Naive thymus-derived CD8-positive, alpha-beta T cell (primary cell): ENCODE measurements around the gene NACC1. TPM values are rescaled to one million over a fixed set of nuclear protein-coding genes. Genes with fewer than 3 reads are reported as not detected.

ENCODE experiments used
- ATAC-seq, 2 donors: fragments of 150-1000 bp; cut with Tn5 transposase in 1 of 2; sonication (Bioruptor Pico), chemical (Tn5 transposase) in 1 of 2; 1 replicate in 1 of 2; 2 replicates in 1 of 2; pipeline ENCODE4 v1.10.0; 2021; ENCODE audit warnings: mild to moderate bottlenecking in 2 of 2, moderate library complexity in 2 of 2
- POLR2A ChIA-PET: fragments of 350-600 bp; sonication (Branson Sonifier 250); formaldehyde crosslinking; loops from one replicate; lab custom pipeline; 2021; ENCODE audit warnings: antibody characterized with exemption; lab: Charles Lee
- DNase-seq, 10 donors: peaks; one replicate each; pipeline versions ENCODE4 v3.0.0 to v3.0.0-alpha.2; 2020 to 2022
- H3K27ac Mint-ChIP-seq, 10 donors: one replicate each; pipeline ENCODE4 v1.8.0; 2020 to 2022; ENCODE audit warnings: mild to moderate bottlenecking in 10 of 10, mixed read lengths in 10 of 10, moderate library complexity in 4 of 10, inconsistent platforms in 1 of 10
- H3K27me3 Mint-ChIP-seq, 5 donors: one replicate each; pipeline ENCODE4 v1.8.0; 2021 to 2022; ENCODE audit warnings: mixed read lengths in 5 of 5
- H3K36me3 Mint-ChIP-seq, 3 donors: one replicate each; pipeline ENCODE4 v1.8.0; 2020 to 2022; ENCODE audit warnings: mixed read lengths in 3 of 3, mild to moderate bottlenecking in 2 of 3, inconsistent platforms in 1 of 3
- H3K4me1 Mint-ChIP-seq, 4 donors: one replicate each; pipeline ENCODE4 v1.8.0; 2021 to 2022; ENCODE audit warnings: mixed read lengths in 4 of 4
- H3K4me3 Mint-ChIP-seq, 10 donors: one replicate each; pipeline ENCODE4 v1.8.0; 2020 to 2022; ENCODE audit warnings: mild to moderate bottlenecking in 10 of 10, mixed read lengths in 10 of 10, moderate library complexity in 6 of 10, inconsistent platforms in 1 of 10
- H3K9me3 Mint-ChIP-seq, 9 donors: one replicate each; pipeline ENCODE4 v1.8.0; 2020 to 2022; ENCODE audit warnings: mixed read lengths in 9 of 9, mild to moderate bottlenecking in 3 of 9, inconsistent platforms in 1 of 9, moderate library complexity in 1 of 9
- polyA plus RNA-seq, 3 donors: library from polyadenylated mRNA; unstranded; fragments of 300-500 nt; fragmentation: Illumina TruSeq; gene quantifications; one replicate each; pipeline ENCODE4 v1.2.3, GENCODE V29; 2021
- total RNA-seq, 8 experiments: library from RNA in 2 of 8; stranded (reverse) in 2 of 8; gene quantifications; one replicate each; pipeline ENCODE4 v1.2.3 and lab custom pipeline; 2021 to 2026

NACC1 gene
- total and polyA plus RNA-seq, 5 experiments from 2014 or later: 1.4 to 25.7 (median 3.4) TPM

DNA sequence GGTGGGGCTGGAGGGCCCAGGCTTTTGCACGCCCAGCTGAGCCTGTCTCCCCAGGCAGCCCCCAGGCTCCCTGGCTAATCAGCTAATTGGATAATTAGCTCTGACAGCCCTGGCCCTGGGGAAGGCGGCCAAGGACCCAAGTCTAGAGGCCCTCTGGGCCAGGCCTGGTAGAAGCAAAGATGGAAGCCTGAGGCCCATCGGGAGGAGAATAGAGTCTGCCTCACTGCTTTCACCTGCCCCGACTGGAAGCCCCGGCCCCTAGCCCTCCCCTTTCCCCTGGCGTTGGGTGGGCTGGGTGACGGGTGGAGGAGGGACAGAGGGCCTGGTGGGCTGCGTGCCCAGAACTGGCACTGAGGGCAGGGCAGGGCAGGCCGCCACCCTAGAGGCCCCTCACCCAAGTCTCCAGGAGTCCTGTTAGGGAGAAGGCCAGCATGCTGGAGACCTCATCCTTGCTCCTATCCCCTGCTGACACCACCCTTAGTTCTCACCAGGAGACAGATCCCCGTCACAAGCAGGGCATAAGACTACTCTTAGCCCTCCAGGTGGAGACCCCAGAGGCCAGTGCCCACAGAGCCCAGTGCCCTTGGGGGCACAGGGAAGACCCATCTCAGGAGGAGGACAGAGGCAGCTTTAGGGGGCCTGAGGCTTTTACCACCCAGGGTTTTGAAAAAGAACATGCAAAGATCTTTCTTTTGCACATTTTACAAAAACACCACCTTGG lies 27.4 kb upstream of the NACC1 start:
- DNase-seq (no peak), ATAC-seq (no peak)
- Mint-ChIP-seq H3K27ac (no peak overlapping the region), H3K27me3 (peaks cover 0 to 3% (median 0%) of the 10 kb centered on the region in 5 donors), H3K4me1 (peaks cover 4 to 7% (median 6%) of the 10 kb centered on the region in 4 donors), H3K36me3 (no peaks in the 10 kb centered on the region), H3K4me3 (no peak overlapping the region), H3K9me3 (no peaks in the 10 kb centered on the region)
- POLR2A ChIA-PET: no interaction called here

GRCh38 chr19:13091400-13092157 lies 26.5 kb upstream of the NACC1 start:
- Mint-ChIP-seq H3K27ac (no peak overlapping the region), H3K4me1 (peaks cover 8 to 14% (median 13%) of the 10 kb centered on the region in 4 donors), H3K27me3 (peaks cover 3 to 10% (median 6%) of the 10 kb centered on the region in 5 donors), H3K9me3 (peaks cover 0 to 2% (median 0%) of the 10 kb centered on the region in 9 donors), H3K36me3 (no peaks in the 10 kb centered on the region), H3K4me3 (no peak overlapping the region)
- POLR2A ChIA-PET: no interaction called here
- DNase-seq: no peak
- ATAC-seq: no peak

DNA sequence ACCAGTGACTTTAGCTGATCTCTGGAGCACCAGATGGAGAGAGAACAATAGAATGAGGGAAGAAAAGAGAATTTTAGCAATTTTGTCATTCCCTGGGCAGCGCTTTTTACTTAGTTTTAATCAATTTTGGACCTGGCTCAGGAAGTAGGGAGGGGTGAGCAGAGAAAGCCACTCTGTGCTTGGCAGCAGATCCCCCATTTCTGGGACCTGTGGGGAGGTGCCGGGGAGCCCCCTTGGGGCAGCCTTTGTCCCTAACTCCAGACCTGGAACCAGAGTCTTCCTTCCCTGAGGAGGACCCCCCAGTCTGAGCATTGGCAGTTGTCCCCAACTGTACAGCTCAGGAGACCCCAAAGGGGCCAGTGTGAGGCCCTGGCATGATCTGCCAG lies 25.9 kb upstream of the NACC1 start:
- no peak overlapping the region for H3K4me3 Mint-ChIP-seq
- peaks cover 5 to 11% (median 6%) of the 10 kb centered on the region in 5 donors for H3K27me3 Mint-ChIP-seq
- H3K27ac Mint-ChIP-seq: no peak overlapping the region
- H3K36me3 Mint-ChIP-seq: no peaks in the 10 kb centered on the region
- no peak for DNase-seq
- peaks cover 10 to 19% (median 14%) of the 10 kb centered on the region in 4 donors for H3K4me1 Mint-ChIP-seq
- peaks cover 0 to 2% (median 0%) of the 10 kb centered on the region in 9 donors for H3K9me3 Mint-ChIP-seq
- POLR2A ChIA-PET: no interaction called here
- ATAC-seq: no peak

GRCh38 chr19:13092606-13093235 lies 25.3 kb upstream of the NACC1 start:
- peaks cover 6 to 13% (median 6%) of the 10 kb centered on the region in 5 donors for H3K27me3 Mint-ChIP-seq
- H3K27ac Mint-ChIP-seq: no peak overlapping the region
- no peak for DNase-seq
- H3K36me3 Mint-ChIP-seq: no peaks in the 10 kb centered on the region
- peaks cover 10 to 19% (median 15%) of the 10 kb centered on the region in 4 donors for H3K4me1 Mint-ChIP-seq
- peaks cover 0 to 2% (median 0%) of the 10 kb centered on the region in 9 donors for H3K9me3 Mint-ChIP-seq
- H3K4me3 Mint-ChIP-seq: no peak overlapping the region
- POLR2A ChIA-PET: interaction anchor here (2.6 kb wide), 1 partner anchor 116 kb away, joined by 18 read pairs; no protein-coding TSS in a partner anchor
- no peak for ATAC-seq

GRCh38 chr19:13093407-13094105 lies 24.5 kb upstream of the NACC1 start:
- DNase-seq: peak; percentile 68 to 89 (median 79)
- Mint-ChIP-seq H3K36me3 (no peaks in the 10 kb centered on the region), H3K9me3 (peaks cover 0 to 2% (median 0%) of the 10 kb centered on the region in 9 donors), H3K4me3 (peak overlapping the region in 2 of 10 donors; percentile 58), H3K4me1 (peaks cover 14 to 23% (median 21%) of the 10 kb centered on the region in 4 donors), H3K27ac (peak overlapping the region in 1 of 10 donors; percentile 54), H3K27me3 (peaks cover 6 to 19% (median 6%) of the 10 kb centered on the region in 5 donors)
- POLR2A ChIA-PET: interaction anchor here (0.9 to 2.6 kb wide), 3 partner anchors 24 to 117 kb away, joined by 4 to 18 read pairs (median 5); partner anchors contain the start of gene NACC1
- peak; percentile 75 to 80 for ATAC-seq

DNA sequence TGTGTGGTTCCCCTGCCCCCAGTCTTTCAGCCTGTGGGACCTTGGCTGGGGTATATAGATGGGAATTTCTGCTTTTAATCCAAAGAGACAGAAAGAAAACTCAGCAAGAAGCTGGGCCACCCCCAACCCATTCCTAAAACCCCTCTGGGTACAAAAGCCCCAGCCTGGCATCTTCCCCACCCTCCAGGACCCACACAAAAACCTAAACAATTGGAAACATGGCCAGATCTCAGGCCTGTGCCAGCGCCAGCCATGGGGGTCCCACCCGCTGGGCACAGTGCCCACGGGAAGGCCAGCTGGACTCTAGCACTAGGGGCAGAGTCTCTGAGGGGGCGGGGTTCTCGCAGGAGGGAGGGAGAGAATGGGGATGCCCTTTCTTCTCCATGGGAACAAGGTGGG lies 24.0 kb upstream of the NACC1 start:
- Mint-ChIP-seq H3K27me3 (peaks cover 6 to 22% (median 6%) of the 10 kb centered on the region in 5 donors), H3K4me3 (peak overlapping the region in 2 of 10 donors; percentile 58), H3K36me3 (no peaks in the 10 kb centered on the region), H3K4me1 (peaks cover 15 to 27% (median 26%) of the 10 kb centered on the region in 4 donors), H3K9me3 (peaks cover 0 to 2% (median 0%) of the 10 kb centered on the region in 9 donors), H3K27ac (peak overlapping the region in 1 of 10 donors; percentile 54)
- POLR2A ChIA-PET: interaction anchor here (0.9 to 2.6 kb wide), 3 partner anchors 24 to 117 kb away, joined by 4 to 18 read pairs (median 5); partner anchors contain the start of gene NACC1
- DNase-seq (peak in 1 of 10 donors; percentile 7), ATAC-seq (no peak)

- no peaks in the 10 kb centered on the region for H3K36me3 Mint-ChIP-seq
- POLR2A ChIA-PET: interaction anchor here (0.5 to 3.0 kb wide), 6 partner anchors 10 to 174 kb away, joined by 3 to 18 read pairs (median 4); no protein-coding TSS in a partner anchor
- peak overlapping the region in 3 of 10 donors; percentile 3 to 63 (median 29) for H3K27ac Mint-ChIP-seq
- H3K4me1 Mint-ChIP-seq: peaks cover 15 to 32% (median 30%) of the 10 kb centered on the region in 4 donors
- peak overlapping the region in 3 of 10 donors; percentile 33 to 61 (median 38) for H3K4me3 Mint-ChIP-seq
- ATAC-seq (no peak), DNase-seq (peak in 1 of 10 donors; percentile 13)
- H3K9me3 Mint-ChIP-seq: peaks cover 0 to 2% (median 0%) of the 10 kb centered on the region in 9 donors
- peaks cover 6 to 22% (median 6%) of the 10 kb centered on the region in 5 donors for H3K27me3 Mint-ChIP-seq
Observed at GRCh38 chr19:13094771-13095392, 23.2 kb upstream of the NACC1 start.

- POLR2A ChIA-PET: interaction anchor here (0.6 to 3.0 kb wide), 5 partner anchors 10 to 118 kb away, joined by 3 to 18 read pairs (median 6); partner anchors contain the start of gene NACC1
- no peak for ATAC-seq
- H3K27me3 Mint-ChIP-seq: peaks cover 6 to 22% (median 6%) of the 10 kb centered on the region in 5 donors
- peaks cover 0 to 2% (median 0%) of the 10 kb centered on the region in 9 donors for H3K9me3 Mint-ChIP-seq
- no peaks in the 10 kb centered on the region for H3K36me3 Mint-ChIP-seq
- H3K4me1 Mint-ChIP-seq: peaks cover 20 to 37% (median 35%) of the 10 kb centered on the region in 4 donors
- peak in 1 of 10 donors; percentile 32 for DNase-seq
- peak overlapping the region in 3 of 10 donors; percentile 8 to 81 (median 70) for H3K4me3 Mint-ChIP-seq
- H3K27ac Mint-ChIP-seq: no peak overlapping the region
Observed at GRCh38 chr19:13095393-13095784, 22.7 kb upstream of the NACC1 start.

DNA sequence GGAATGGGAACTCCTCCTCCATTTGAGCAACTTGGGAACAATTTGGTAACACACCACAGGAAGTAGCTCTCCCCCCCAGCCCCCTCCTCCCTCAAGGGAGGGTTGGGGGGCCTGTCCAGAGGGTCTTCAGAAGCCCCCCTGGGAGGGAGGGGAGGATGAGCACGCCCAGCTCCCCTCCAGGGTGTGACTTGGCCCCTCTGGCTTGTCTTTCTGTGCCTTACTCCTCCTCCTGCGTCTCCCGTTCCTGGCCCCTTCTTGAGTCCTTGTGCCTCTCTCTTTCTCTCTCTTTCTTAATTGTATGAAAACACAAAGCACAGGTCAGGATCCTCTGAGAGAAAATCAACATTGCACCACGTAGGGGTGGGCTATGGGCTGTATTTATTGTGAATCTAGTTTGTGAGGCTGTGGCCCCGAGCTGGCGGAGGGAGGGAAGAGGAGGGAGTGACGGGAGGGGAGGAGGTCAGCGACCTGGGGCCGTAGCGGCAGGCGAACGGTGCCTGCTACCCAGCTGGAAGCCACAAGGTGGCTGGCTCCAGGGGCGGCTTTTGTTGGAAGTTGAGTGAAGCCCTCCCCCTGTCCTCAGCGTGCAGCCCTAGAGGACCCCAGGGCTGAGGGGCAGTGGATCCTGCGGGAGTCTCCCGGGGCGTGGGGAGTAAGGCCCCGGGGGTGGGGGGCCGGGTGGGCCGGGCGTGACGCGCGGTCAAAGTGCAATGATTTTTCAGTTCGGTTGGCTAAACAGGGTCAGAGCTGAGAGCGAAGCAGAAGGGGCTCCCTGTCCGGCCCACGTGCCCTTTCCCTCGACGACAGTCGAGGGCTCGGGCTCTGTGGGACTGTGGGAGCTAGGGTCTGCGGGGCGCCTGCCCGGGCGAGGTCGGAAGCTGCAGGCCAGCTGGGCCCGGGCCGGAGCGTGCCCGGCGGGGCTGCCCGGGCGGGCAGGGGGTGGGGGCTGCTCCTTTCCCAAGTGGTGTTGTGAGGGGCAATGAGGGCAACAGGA lies 21.8 kb upstream of the NACC1 start:
- Mint-ChIP-seq H3K9me3 (peaks cover 0 to 2% (median 0%) of the 10 kb centered on the region in 9 donors), H3K4me1 (peaks cover 21 to 44% (median 42%) of the 10 kb centered on the region in 4 donors), H3K4me3 (peak overlapping the region; percentile 8 to 86 (median 71)), H3K36me3 (no peaks in the 10 kb centered on the region), H3K27me3 (peaks cover 6 to 22% (median 6%) of the 10 kb centered on the region in 5 donors), H3K27ac (peak overlapping the region in 4 of 10 donors; percentile 24 to 67 (median 40))
- ATAC-seq (no peak), DNase-seq (peak in 1 of 10 donors; percentile 29)
- POLR2A ChIA-PET: interaction anchor here (0.7 to 3.0 kb wide), 8 partner anchors 9 to 135 kb away, joined by 3 to 17 read pairs (median 3); partner anchors contain the start of gene NACC1

GRCh38 chr19:13097033-13097462 lies 21.0 kb upstream of the NACC1 start:
- H3K9me3 Mint-ChIP-seq: peaks cover 0 to 2% (median 0%) of the 10 kb centered on the region in 9 donors
- POLR2A ChIA-PET: interaction anchor here (0.7 to 3.0 kb wide), 5 partner anchors 8 to 166 kb away, joined by 3 to 17 read pairs (median 4); partner anchors contain the start of gene NACC1
- ATAC-seq (no peak), DNase-seq (peak in 1 of 10 donors; percentile 32)
- H3K36me3 Mint-ChIP-seq: no peaks in the 10 kb centered on the region
- H3K27ac Mint-ChIP-seq: peak overlapping the region in 5 of 10 donors; percentile 31 to 82 (median 69)
- H3K4me3 Mint-ChIP-seq: peak overlapping the region; percentile 33 to 82 (median 64)
- peaks cover 6 to 22% (median 6%) of the 10 kb centered on the region in 5 donors for H3K27me3 Mint-ChIP-seq
- H3K4me1 Mint-ChIP-seq: peaks cover 27 to 52% (median 49%) of the 10 kb centered on the region in 4 donors
